Mesenchymal stem cell (in vitro differentiated cells and primary cell): ENCODE results near the gene EIF3I.

ENCODE experiments used
- DNase-seq: peaks from one replicate; pipeline ENCODE4 v3.0.0-alpha.2; 2013
- H2AFZ ChIP-seq: one replicate; pipeline ENCODE4 v1.6.1; 2013; ENCODE audit warnings: low read depth, mild to moderate bottlenecking, control low read depth, inconsistent platforms, low read length, moderate library complexity
- H2AK5ac ChIP-seq: 2 replicates; pipeline ENCODE4 v1.6.1; 2013; ENCODE audit warnings: low read length, moderate library complexity, mild to moderate bottlenecking, inconsistent platforms; ENCODE audit not compliant: severe bottlenecking
- H2BK120ac ChIP-seq: one replicate; pipeline ENCODE4 v1.6.1; 2013; ENCODE audit warnings: low read depth, mild to moderate bottlenecking, inconsistent platforms, low read length, moderate library complexity
- H2BK12ac ChIP-seq, 2 experiments: one replicate each; pipeline ENCODE4 v1.6.1; 2013; ENCODE audit warnings: inconsistent platforms in 2 of 2, low read length in 2 of 2, mild to moderate bottlenecking in 2 of 2, moderate library complexity in 2 of 2, control low read depth in 1 of 2
- H2BK15ac ChIP-seq: one replicate; pipeline ENCODE4 v1.6.1; 2013; ENCODE audit warnings: mild to moderate bottlenecking, low read depth, inconsistent platforms; ENCODE audit not compliant: poor library complexity, severe bottlenecking
- H2BK5ac ChIP-seq: 2 replicates; pipeline ENCODE4 v1.6.1; 2013; ENCODE audit warnings: low read depth, mild to moderate bottlenecking, low read length, control low read depth, inconsistent platforms; ENCODE audit not compliant: poor library complexity, severe bottlenecking
- H3K14ac ChIP-seq, 2 experiments: one replicate each; pipeline ENCODE4 v1.6.1; 2013; ENCODE audit warnings: inconsistent platforms in 2 of 2, low read length in 2 of 2, control low read depth in 1 of 2, mild to moderate bottlenecking in 1 of 2, moderate library complexity in 1 of 2
- H3K18ac ChIP-seq, 2 experiments: one replicate each; pipeline ENCODE4 v1.6.1; 2013; ENCODE audit warnings: inconsistent platforms in 2 of 2, low read length in 2 of 2, control low read depth in 1 of 2, low read depth in 1 of 2, mild to moderate bottlenecking in 1 of 2
- H3K23ac ChIP-seq, 2 experiments: one replicate each; pipeline ENCODE4 v1.6.1; 2013; ENCODE audit warnings: inconsistent platforms in 2 of 2, low read length in 2 of 2, mild to moderate bottlenecking in 2 of 2, moderate library complexity in 2 of 2, control low read depth in 1 of 2
- H3K27ac ChIP-seq: 2 replicates; pipeline ENCODE4 v1.5.1; 2013; ENCODE audit warnings: mild to moderate bottlenecking, moderate library complexity, low read length, control low read depth, inconsistent platforms; ENCODE audit not compliant: poor library complexity, severe bottlenecking
- H3K27me3 ChIP-seq, 2 experiments: 2 replicates each; pipeline versions ENCODE4 v1.6.1 to v1.7.0; 2013; ENCODE audit warnings: low read length in 2 of 2, mild to moderate bottlenecking in 2 of 2, moderate library complexity in 2 of 2, control low read depth in 1 of 2, inconsistent platforms in 1 of 2; ENCODE audit not compliant: control insufficient read depth in 1 of 2, insufficient read depth in 1 of 2
- H3K36me3 ChIP-seq, 2 experiments: 2 replicates each; pipeline versions ENCODE4 v1.6.1 to v1.7.0; 2013; ENCODE audit warnings: low read length in 2 of 2, control low read depth in 1 of 2, inconsistent platforms in 1 of 2, low read depth in 1 of 2, mild to moderate bottlenecking in 1 of 2; ENCODE audit not compliant: insufficient read depth in 2 of 2, control insufficient read depth in 1 of 2
- H3K4ac ChIP-seq, 2 experiments: one replicate each; pipeline ENCODE4 v1.6.1; 2013; ENCODE audit warnings: inconsistent platforms in 2 of 2, low read length in 2 of 2, mild to moderate bottlenecking in 2 of 2, moderate library complexity in 2 of 2, control low read depth in 1 of 2, low read depth in 1 of 2
- H3K4me1 ChIP-seq: 2 replicates; pipeline ENCODE4 v1.6.1; 2013; ENCODE audit warnings: low read depth, low read length, control low read depth; ENCODE audit not compliant: control insufficient read depth, insufficient read depth
- H3K4me2 ChIP-seq: 2 replicates; pipeline ENCODE4 v1.6.1; 2013; ENCODE audit warnings: low read length, mild to moderate bottlenecking, inconsistent platforms; ENCODE audit not compliant: poor library complexity, severe bottlenecking
- H3K4me3 ChIP-seq, 2 experiments: 2 replicates each; pipeline versions ENCODE4 v1.5.1 to v1.7.0; 2013; ENCODE audit warnings: low read length in 2 of 2, mild to moderate bottlenecking in 2 of 2, control low read depth in 1 of 2, low read depth in 1 of 2; ENCODE audit not compliant: insufficient read depth in 1 of 2
- H3K79me1 ChIP-seq: replicated peaks from 2 replicates; pipeline ENCODE4 v1.6.1; 2013; ENCODE audit warnings: mild to moderate bottlenecking, control low read depth, low read length, inconsistent platforms; ENCODE audit not compliant: poor library complexity, severe bottlenecking
- H3K9ac ChIP-seq: 2 replicates; pipeline ENCODE4 v1.7.0; 2013; ENCODE audit warnings: mild to moderate bottlenecking, low read length, moderate library complexity
- H3K9me3 ChIP-seq: 2 replicates; pipeline ENCODE4 v1.7.0; 2013; ENCODE audit warnings: mild to moderate bottlenecking, low read length; ENCODE audit not compliant: control insufficient read depth
- H4K8ac ChIP-seq: one replicate; pipeline ENCODE4 v1.6.1; 2013; ENCODE audit warnings: inconsistent platforms, mild to moderate bottlenecking, low read length, moderate library complexity
- H4K91ac ChIP-seq: one replicate; pipeline ENCODE4 v1.6.1; 2013; ENCODE audit warnings: mild to moderate bottlenecking, low read length, inconsistent platforms
- WGBS: methylation state at CpG from one replicate; pipeline ENCODE4 v1.1.7; 2013; ENCODE audit warnings: mixed read lengths; 5-methylcytosine and 5-hydroxymethylcytosine counted together

EIF3I gene

GRCh38 chr1:32231843-32232432, 9.7 kb downstream of the EIF3I start:
- Histone ChIP-seq H3K4me1 (peaks cover 2% of the 10 kb centered on the region), H3K27ac (no peak overlapping the region), H3K18ac (no peak overlapping the region), H3K4ac (no peak overlapping the region), H2BK12ac (no peak overlapping the region), H4K91ac (no peak overlapping the region), H3K14ac (no peak overlapping the region), H2AK5ac (no peak overlapping the region), H4K8ac (no peak overlapping the region), H3K27me3 (no peaks in the 10 kb centered on the region), H3K23ac (no peak overlapping the region), H2BK120ac (no peak overlapping the region), H3K4me3 (no peak overlapping the region), H3K79me1 (peaks cover 16% of the 10 kb centered on the region), H2BK15ac (no peak overlapping the region), H3K36me3 (peaks cover 55 to 77% of the 10 kb centered on the region in 2 experiments), H3K9ac (no peak overlapping the region), H2BK5ac (no peak overlapping the region), H3K4me2 (no peak overlapping the region), H2AFZ (no peak overlapping the region), H3K9me3 (no peaks in the 10 kb centered on the region)
- 83% methylated on average over 5 of the region's 5 CpGs for WGBS
- DNase-seq, result no peak

- Histone ChIP-seq H3K4me2 (no peak overlapping the region), H2BK5ac (no peak overlapping the region), H3K9me3 (no peaks in the 10 kb centered on the region), H4K91ac (no peak overlapping the region), H3K18ac (no peak overlapping the region), H2BK15ac (no peak overlapping the region), H3K4me1 (peaks cover 2% of the 10 kb centered on the region), H3K9ac (no peak overlapping the region), H3K27ac (no peak overlapping the region), H3K36me3 (peaks cover 53 to 69% of the 10 kb centered on the region in 2 experiments), H3K4me3 (no peak overlapping the region), H4K8ac (no peak overlapping the region), H2AK5ac (no peak overlapping the region), H3K79me1 (peaks cover 13% of the 10 kb centered on the region), H3K14ac (no peak overlapping the region), H3K23ac (no peak overlapping the region), H2BK12ac (no peak overlapping the region), H2BK120ac (no peak overlapping the region), H3K4ac (no peak overlapping the region), H2AFZ (no peak overlapping the region), H3K27me3 (no peaks in the 10 kb centered on the region)
- 98% methylated on average over 7 of the region's 8 CpGs for WGBS
- DNase-seq, result no peak
Measured at GRCh38 chr1:32232558-32233304, 10.5 kb downstream of the EIF3I start.

GRCh38 chr1:32234792-32235191, 12.6 kb downstream of the EIF3I start:
- Histone ChIP-seq H3K4me3 (no peak overlapping the region), H4K91ac (no peak overlapping the region), H2BK5ac (no peak overlapping the region), H3K4me1 (peaks cover 5% of the 10 kb centered on the region), H2BK120ac (no peak overlapping the region), H2AK5ac (no peak overlapping the region), H3K27me3 (no peaks in the 10 kb centered on the region), H2BK12ac (no peak overlapping the region), H3K79me1 (peaks cover 3% of the 10 kb centered on the region), H3K23ac (no peak overlapping the region), H3K9me3 (no peaks in the 10 kb centered on the region), H3K27ac (no peak overlapping the region), H3K9ac (no peak overlapping the region), H3K18ac (no peak overlapping the region), H3K4ac (no peak overlapping the region), H4K8ac (no peak overlapping the region), H3K14ac (no peak overlapping the region), H2BK15ac (no peak overlapping the region), H3K36me3 (peaks cover 36 to 54% of the 10 kb centered on the region in 2 experiments), H3K4me2 (no peak overlapping the region), H2AFZ (no peak overlapping the region)
- no peak for DNase-seq
- 96% methylated on average over 7 of the region's 7 CpGs for WGBS

- Histone ChIP-seq H3K27ac (no peak overlapping the region), H2AK5ac (no peak overlapping the region), H3K4me2 (no peak overlapping the region), H2BK12ac (no peak overlapping the region), H3K14ac (no peak overlapping the region), H2BK120ac (no peak overlapping the region), H3K18ac (no peak overlapping the region), H3K9me3 (no peaks in the 10 kb centered on the region), H4K91ac (no peak overlapping the region), H3K23ac (no peak overlapping the region), H3K9ac (peak overlapping the region; percentile 11), H3K36me3 (peaks cover 10 to 16% of the 10 kb centered on the region in 2 experiments), H2AFZ (no peak overlapping the region), H4K8ac (no peak overlapping the region), H3K4me1 (peaks cover 22% of the 10 kb centered on the region), H2BK5ac (no peak overlapping the region), H2BK15ac (no peak overlapping the region), H3K4ac (no peak overlapping the region), H3K4me3 (no peak overlapping the region), H3K79me1 (no peaks in the 10 kb centered on the region), H3K27me3 (no peaks in the 10 kb centered on the region)
- no peak for DNase-seq
- WGBS, result 63% methylated on average over 3 of the region's 4 CpGs
Measured at GRCh38 chr1:32239337-32239736, 17.1 kb downstream of the EIF3I start.
